Skin of body (tissue), 2 donors: ENCODE measurements around the gene VIL1. TPM values are rescaled to one million over a fixed set of nuclear protein-coding genes. Genes with fewer than 3 reads are reported as not detected.
A peak's percentile ranks its signal among the peaks of the same experiment; 100 is the strongest.

Experiments used
- DNase-seq: peaks from one replicate; lab custom pipeline; 2025; lab: John Stamatoyannopoulos, UW
- total RNA-seq: library from RNA; depleted of rRNA; stranded (reverse); fragments of >200 nt; gene quantifications from one replicate; pipeline ENCODE4 v1.2.3, GENCODE V29; 2014

Gene VIL1
- 0.10 TPM for total RNA-seq

DNA sequence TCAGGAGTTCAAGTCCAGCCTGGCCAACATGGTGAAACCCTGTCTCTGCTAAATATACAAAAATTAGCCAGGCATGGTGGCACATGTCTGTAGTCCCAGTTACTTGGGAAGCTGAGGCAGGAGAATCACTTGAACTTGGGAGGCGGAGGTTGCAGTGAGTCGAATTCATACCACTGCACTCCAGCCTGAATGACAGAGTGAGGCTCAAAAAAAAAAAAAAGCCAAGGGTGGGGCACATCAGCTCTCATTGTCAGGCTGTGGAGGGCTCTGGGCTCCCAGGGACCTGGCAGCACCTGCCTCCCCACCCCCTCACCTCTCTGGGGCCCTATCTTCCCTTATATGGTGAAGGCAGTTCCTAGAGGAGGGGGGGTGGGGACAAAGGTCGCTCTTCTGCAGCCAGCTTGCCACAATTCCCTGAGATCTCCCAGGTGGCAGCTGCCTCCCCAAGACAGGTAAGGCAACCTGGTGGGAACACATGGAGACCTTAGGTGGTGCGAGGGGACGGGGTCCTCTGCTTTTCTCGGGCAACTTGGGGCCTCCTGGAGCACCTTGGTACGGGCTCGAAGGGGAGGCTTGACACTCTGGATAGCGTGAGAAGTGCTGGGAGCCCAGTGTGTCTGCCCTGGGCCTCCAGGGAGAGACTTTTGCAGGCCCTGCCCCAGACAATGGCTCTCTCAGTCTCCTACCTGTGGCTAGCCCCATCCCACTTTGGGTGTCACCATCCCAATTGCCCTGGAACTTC lies at the start of gene VIL1:
Gene VIL1, plus strand, starts transcription at position 407 of the 742 bp plus-strand sequence. CDS start 4,656 bp downstream, outside the sequence.
- DNase-seq, result no peak

DNA sequence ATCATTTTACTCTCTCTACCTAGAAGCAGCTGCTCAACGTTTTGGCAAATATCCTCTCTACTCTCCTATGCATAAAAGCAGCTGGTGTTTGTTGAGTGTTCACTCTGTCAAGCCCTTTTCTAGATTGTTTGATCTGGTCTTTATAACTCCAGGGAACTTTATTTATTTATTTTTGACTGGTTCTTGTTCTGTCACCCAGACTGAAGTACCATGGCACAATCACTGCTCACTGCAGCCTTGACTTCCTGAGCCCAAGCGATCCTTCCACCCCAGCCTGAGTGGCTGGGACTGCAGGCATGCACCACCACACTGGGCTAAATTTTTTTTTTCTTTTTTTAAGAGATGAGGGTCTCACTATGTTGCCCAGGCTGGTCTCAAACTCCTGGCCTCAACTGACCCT lies 49.6 kb upstream of the VIL1 start:
- DNase-seq, result no peak

DNA sequence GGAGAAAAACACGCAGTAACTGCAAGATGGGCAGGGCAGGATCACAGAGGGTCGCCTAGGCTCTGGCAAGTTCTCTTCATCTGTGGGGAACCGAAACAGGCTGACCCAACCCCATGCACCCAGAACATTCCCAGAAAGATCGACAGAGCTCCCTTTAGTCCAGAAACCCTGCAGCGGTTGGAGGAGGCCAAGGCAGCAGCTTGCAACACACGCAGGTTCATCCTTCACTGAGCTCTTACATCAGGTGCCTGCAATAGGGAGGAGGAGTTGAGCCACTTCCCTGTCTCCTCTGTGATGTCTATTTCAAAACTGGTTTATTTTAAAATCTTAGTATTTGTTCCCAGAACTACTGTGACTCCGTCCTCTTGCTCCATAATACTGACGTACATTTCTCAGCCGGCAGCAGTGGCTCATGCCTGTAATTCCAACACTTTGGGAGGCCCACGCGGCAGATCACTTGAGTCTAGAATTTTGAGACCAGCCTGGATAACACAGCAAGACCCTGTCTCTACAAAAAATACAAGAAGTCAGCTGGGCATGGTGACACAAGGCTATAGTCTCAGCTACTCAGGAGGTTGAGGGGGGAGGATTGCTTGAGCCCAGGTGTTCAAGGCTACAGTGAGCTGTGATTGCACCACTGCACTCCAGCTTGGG lies 48.4 kb upstream of the VIL1 start:
- DNase-seq, result no peak

DNA sequence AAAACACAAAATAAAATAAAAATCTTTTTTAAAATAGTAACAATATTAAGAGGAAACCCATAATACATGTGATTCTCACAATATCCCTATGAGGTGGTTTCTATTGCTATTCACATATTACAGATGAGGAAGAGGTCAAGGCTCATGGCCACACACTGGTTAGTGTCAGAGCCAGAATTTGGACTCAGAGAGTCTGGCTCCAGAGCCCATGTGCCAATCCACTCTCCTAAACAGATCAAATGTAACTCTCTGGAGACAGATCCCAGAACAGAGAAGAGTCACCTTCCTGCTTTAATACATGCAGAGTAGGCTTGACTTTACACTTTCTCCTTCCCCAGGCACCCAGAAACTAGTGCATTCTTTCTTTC lies 47.0 kb upstream of the VIL1 start:
- DNase-seq, result no peak

DNA sequence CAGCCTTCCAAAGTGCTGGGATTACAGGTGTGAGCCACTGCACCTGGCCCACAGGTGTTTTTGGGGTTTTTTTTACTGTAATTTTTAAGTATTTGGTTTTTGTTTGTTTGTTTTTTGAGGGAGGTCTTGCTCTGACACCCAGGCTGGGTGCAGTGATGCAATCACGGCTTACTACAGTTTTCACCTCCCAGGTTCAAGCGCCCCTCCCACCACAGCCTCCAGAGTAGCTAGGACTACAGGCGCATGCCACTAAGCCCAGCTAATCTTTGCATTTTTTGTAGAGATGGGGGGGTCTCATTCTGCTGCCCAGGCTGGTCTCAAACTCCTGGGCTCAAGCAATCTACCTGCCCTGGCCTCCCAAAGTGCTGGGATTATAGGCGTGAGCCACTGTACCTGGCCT lies 44.1 kb upstream of the VIL1 start:
- DNase-seq, result no peak

DNA sequence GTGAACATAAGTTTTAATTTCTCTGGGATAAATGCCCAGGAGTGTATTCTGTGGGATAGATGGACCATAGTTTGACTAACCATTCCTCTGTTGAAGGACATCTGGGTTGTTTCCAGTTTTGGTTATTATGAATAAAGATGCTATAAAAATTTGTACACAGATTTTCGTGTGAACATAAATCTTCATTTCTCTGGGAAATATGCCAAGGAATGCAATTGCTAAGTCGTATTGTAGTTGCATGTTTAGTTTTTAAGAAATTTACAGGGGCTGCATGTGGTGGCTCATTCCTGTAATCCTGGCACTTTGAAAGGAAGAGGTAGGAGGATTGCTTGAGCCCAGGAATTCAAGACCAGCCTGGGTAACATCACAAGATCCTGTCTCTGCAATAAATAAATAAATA lies 43.7 kb upstream of the VIL1 start:
- DNase-seq, result peak; percentile 54

DNA sequence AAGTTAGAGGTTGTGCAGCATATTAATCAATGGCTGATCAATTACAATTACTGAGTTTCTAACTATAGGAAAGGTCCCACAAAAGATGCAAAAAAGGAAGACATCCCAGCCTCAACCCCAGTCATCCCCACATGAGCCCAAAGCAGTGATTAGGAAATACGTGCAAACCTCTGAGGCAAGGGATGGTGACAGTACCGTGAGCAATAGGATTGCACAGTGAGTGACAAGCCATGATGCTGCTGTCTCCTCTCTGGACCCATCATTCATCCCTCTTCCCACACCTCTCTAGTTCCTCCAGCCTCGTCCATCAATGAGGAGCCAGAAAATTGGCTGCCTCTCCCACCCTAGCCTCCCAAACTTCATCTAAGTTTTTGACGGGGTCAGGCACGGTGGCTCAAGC lies 40.9 kb upstream of the VIL1 start:
- DNase-seq, result no peak

DNA sequence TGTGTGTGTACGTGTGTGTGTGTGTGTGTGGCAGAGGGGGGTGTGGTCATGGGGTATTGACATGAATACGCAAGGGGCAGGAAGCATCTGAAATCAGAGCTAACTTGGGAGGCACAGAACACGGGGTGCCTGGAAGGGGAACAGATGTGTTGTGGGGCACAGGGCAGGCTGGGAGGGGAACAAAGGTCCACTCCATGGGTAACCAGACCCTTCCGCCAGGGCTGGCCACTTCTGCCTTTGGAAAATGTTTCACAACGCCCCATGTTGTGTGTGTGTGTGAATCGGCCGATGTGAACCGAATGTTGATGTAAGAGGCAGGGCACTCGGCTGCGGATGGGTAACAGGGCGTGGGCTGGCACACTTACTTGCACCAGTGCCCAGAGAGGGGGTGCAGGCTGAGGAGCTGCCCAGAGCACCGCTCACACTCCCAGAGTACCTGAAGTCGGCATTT lies 37.0 kb upstream of the VIL1 start, which contains the start of gene SLC11A1:
Gene SLC11A1, plus strand, starts transcription at position 358 of the 451 bp plus-strand sequence. CDS start 96 bp downstream, outside the sequence.
- DNase-seq, result no peak

DNA sequence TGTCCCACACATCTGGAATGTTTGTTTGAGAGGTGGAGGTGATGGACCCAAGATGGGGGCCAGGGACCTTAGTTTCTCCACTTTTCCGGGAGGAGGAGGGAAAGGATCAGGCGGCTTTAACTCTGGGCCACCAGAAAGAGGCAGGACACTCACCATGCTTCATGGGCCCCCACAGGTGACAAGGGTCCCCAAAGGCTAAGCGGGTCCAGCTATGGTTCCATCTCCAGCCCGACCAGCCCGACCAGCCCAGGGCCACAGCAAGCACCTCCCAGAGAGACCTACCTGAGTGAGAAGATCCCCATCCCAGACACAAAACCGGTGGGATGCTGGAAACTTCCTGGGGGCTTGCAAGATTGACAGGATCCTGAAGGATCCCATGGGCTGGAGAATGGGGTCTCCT lies 36.1 kb upstream of the VIL1 start:
- DNase-seq, result no peak

DNA sequence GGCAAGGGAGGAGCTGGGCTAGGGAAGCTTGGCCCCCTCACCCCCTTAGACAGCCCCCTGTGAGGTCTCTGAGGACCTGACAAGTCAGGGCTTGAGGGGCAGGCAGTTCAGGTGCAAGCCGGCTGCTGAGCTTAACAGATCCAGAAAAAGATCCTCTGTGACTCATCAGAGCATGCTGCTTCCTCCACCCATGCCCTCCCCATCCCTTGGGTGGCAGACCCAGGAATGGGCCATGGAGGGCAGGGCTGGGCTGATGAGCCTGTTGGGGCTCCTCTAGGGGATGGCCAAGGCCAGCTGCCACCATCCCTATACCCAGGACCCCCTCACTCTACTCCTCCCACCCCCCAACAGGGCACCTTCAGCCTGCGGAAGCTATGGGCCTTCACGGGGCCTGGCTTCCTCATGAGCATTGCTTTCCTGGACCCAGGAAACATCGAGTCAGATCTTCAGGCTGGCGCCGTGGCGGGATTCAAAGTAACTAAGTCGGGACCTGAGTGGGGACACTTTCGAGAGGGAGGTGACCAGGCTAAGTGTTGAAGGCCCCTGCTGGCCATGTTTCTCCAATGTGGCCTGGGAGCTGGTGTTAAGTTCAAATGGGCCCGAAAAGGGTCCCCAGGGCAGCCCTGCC lies 34.9 kb upstream of the VIL1 start:
- DNase-seq, result no peak

DNA sequence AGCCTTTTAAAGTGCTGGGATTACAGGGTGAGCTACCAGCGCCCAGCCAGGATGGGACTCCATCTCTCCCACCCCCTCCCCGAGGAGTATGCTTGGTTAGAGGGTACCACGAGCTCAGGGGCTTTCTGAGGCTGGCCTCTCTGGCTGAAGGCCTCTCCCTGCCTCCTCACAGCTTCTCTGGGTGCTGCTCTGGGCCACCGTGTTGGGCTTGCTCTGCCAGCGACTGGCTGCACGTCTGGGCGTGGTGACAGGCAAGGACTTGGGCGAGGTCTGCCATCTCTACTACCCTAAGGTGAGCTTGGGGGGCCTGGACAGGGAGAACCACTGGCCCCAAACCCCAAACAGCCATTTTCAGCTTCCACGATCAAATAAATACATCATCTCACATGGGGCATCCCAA lies 33.9 kb upstream of the VIL1 start:
- no peak for DNase-seq

DNA sequence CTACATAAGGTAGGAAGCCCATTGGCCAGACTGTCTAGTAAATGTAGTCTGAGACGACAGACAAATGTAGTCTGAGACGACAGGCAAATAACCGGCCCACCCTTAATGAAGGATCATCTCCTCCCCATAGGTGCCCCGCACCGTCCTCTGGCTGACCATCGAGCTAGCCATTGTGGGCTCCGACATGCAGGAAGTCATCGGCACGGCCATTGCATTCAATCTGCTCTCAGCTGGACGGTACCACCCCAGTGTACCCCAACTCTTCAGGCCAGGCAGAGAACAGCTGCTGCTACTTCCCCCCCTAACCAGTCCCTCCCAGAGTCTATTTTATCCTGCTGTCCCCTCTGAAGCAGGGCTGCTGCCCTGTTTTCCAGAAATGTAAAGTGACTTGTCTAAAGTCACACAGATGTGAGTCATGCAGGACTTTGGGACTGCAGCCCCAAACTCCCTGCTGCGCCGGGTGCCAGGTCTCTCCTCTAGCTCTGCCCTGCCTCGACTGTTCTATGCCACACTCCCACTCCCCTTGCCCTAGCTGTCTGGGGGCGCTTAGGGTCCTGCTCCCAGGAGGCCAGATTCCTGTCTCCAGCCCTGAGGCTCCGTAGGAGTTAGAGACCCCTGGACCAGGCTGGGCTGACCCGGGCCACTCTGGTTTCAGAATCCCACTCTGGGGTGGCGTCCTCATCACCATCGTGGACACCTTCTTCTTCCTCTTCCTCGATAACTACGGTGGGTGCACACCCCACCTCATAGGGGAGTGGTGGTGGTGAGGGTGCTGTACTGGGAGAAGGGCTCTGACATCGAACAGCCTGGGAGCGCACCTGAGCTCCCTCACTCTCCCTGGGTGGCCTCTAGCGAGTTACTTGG lies 32.2 kb upstream of the VIL1 start:
- no peak for DNase-seq

DNA sequence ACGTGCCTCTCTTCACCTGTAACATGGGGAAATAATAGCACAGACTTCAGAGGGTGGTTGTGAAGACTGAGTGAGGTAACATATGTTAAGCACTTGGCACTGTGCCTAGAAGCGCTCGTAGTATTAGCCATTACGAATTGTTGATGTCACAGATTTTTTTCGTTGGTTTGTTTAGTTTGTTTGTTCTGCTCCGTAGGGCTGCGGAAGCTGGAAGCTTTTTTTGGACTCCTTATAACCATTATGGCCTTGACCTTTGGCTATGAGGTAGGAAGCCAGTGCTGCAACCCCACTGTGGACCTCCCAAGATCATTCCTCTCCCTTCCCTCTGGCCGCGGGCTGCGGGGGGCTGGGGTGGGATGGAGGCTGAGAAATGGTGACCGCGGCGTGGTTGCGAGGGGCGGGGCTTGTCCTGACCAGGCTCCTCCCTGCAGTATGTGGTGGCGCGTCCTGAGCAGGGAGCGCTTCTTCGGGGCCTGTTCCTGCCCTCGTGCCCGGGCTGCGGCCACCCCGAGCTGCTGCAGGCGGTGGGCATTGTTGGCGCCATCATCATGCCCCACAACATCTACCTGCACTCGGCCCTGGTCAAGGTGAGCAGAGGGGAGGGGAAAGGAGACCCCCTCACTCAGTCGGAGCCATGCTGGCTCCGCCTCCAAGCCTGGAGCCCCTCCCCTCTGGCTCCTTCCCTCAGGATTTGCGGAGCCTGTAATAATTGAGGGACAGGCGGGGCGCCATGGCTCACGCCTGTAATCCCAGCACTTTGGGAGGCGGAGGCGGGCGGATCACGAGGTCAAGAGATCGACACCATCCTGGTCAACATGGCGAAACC lies 31.3 kb upstream of the VIL1 start:
- DNase-seq, result peak; percentile 68

DNA sequence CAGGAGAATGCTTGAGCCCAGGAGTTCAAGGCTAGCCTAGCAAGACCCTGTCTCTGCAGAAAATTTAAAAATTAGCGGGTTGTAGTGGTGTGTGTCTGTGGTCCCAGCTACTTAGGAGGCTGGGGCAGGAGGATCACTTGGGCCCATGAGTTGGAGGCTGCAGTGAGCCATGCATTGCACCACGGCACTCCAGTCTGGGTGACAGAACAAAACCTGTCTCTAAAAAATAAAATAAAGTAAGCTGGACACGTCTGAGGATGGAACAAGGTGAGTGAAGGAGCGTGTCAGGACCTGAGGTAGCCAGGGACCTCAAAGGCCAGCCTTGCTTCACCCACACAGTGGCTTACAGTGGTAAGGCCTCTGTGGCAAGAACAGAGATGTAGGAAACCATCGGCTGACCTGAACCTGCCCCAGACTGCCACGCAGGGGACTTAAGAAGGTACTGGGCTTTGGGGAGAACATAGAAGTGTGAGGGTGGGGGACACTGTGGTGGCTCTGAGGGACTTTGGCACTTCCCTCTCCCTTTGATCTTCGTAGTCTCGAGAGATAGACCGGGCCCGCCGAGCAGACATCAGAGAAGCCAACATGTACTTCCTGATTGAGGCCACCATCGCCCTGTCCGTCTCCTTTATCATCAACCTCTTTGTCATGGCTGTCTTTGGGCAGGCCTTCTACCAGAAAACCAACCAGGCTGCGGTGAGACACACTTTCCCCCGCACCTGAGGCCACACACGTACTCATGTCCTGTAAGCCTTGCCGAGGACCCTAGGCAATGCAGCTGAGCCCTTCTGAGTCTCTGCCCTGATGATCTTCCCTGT lies 29.4 kb upstream of the VIL1 start:
- DNase-seq, result no peak

DNA sequence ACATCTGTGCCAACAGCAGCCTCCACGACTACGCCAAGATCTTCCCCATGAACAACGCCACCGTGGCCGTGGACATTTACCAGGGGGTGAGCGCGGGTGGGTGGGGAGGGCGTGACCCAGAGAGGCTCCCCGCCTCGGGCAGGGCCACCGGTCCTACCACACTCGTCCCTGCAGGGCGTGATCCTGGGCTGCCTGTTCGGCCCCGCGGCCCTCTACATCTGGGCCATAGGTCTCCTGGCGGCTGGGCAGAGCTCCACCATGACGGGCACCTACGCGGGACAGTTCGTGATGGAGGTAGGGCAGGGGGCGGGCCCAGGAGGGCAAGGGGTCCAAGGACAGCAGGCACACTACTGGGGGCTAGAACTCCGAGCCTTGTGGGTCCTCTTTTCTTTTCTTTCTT lies 27.7 kb upstream of the VIL1 start:
- DNase-seq, result no peak

DNA sequence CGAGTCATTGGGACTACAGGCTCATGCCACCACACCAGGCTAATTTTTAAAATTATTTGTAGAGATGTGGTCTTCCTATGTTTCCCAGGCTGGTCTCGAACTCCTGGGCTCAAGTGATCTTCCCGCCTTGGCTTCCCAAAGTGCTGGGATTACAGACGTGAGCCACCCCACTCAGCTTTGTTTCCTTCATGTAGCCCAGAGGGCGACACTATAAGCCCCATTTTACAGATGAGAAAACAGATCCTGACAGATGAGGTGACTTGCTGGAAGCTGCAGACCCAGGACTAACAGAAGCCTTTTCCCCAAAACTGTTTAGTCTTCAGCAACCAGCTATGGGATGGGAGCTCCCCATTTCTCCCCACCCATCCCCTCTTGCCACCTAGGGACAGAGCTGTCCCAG lies 26.5 kb upstream of the VIL1 start:
- DNase-seq, result no peak

DNA sequence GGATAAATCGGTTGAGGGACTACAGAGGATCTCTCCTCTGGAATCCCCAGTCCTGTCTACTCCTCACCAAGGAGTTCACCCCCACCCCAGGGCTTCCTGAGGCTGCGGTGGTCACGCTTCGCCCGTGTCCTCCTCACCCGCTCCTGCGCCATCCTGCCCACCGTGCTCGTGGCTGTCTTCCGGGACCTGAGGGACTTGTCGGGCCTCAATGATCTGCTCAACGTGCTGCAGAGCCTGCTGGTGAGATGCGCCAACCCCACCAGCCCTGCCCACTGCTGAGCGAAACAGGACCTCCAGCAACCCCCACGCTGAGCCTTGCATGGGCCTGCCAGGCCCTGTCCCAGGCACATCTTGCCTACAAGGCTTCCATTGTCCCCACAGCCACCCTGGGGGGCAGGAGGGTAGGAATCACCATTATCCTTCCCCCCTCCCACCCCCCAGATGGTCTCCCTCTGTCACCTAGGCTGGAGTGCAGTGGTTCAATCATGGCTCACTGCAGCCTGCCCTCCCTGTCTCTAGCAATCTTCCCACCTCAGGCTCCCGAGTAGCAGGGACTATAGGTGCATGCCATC lies 25.9 kb upstream of the VIL1 start:
- no peak for DNase-seq

DNA sequence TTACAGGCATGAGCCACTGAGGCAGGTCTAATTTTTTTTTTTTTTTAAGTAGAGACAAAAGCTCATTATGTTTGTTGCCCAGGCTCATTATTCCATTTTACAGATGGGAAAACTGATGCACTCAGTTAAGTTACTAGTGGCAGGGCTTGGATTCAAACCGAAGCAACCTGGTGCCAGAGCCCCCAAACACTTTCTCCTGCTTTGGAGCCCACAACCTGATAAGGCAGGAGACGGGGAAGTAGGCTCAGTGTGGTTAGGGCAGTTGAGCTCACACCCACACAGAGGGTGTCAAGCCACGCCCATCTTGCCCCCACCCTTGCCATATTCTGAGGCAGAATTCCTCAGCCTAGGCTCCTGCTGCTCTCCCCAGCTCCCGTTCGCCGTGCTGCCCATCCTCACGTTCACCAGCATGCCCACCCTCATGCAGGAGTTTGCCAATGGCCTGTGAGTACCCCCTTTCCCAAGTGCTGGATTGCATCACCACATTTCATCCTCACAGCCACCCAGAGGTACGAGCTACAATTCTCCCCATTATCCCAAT lies 25.1 kb upstream of the VIL1 start:
- DNase-seq, result no peak
